Activated CD8-positive, alpha-beta memory T cell treated with anti-CD3 and anti-CD28 coated beads, Interleukin-2, amount 50 U/mL, for 1 hour (primary cell): ENCODE results near the gene UNCX.
"Not testable (repeated sequence)": the region's sequence is repeated elsewhere in the genome, so short reads cannot be mapped to it uniquely, and the experiment has no call there.

ENCODE experiments used
- DNase-seq: peaks from one replicate; pipeline ENCODE4 v3.0.0-alpha.2; 2020; ENCODE audit errors: extremely low read depth

Gene UNCX

GRCh38 chr7:1278543-1278942, 45.9 kb downstream of the UNCX start:
- DNase-seq: no peak

- no peak for DNase-seq
These were observed 46.4 kb downstream of the UNCX start for GRCh38 chr7:1279041-1279440.

GRCh38 chr7:1279895-1280294, 47.2 kb downstream of the UNCX start:
- DNase-seq: not testable (repeated sequence)

GRCh38 chr7:1281068-1281467, 48.4 kb downstream of the UNCX start:
- DNase-seq: no peak

- DNase-seq: no peak
These were observed 50.0 kb downstream of the UNCX start for GRCh38 chr7:1282679-1283078.

GRCh38 chr7:1283337-1283736, 50.7 kb downstream of the UNCX start:
- no peak for DNase-seq

- no peak for DNase-seq
These were observed 51.5 kb downstream of the UNCX start for GRCh38 chr7:1283941-1284742.

GRCh38 chr7:1284743-1285458, 52.2 kb downstream of the UNCX start:
- no peak for DNase-seq

DNA sequence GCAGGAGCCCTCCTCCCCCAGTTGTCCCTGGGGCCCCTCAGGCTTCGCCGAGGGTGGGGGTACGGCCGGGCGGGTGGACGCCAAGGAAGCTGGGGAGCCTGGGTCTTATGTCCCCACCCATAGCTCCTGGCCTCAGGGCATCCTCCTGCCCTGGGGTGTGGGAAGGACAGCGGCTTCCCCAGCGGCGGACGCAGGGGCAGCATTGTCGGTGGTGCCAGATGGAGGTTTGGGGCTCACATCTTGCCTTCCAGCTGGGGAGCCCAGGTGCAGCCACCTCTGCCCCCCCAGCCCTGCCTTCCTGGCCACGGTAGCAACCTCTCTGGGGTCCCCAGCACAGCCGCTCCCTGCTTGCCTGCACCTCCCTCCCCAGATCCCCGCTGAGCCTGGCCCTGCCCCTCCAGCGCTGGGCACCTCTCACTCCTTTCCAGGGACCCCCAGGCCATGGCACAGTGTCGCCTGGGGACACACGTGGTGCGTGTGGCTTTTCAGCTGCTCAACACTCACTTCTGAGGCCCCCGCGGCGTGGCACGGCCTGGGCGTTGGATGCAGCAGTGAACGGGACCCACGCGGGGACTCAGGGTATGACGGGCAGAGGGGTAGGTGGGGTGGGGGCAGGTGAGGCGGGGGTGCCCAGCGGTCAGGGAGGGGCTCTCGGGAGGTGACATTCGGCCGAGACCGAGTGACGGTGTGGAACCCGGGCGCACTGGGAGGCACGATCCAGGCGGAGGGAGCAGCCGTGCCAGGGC, 53.1 kb downstream of the UNCX start:
- DNase-seq: no peak
